Occipital lobe (tissue), 2 donors: Measurements from ENCODE around the gene BEND3. TPM values are rescaled to one million over a fixed set of nuclear protein-coding genes. Genes with fewer than 3 reads are reported as not detected.
"Not testable (repeated sequence)": the region's sequence is repeated elsewhere in the genome, so short reads cannot be mapped to it uniquely, and the experiment has no call there.

Experiments
- DNase-seq: peaks from one replicate; lab custom pipeline; 2025; lab: John Stamatoyannopoulos, UW
- total RNA-seq: library from RNA; depleted of rRNA; stranded (reverse); fragments of >200 nt; gene quantifications from one replicate; pipeline ENCODE4 v1.2.3, GENCODE V29; 2014

Gene BEND3
- total RNA-seq, 1 donor from 2014 or later: 6.2 TPM

DNA sequence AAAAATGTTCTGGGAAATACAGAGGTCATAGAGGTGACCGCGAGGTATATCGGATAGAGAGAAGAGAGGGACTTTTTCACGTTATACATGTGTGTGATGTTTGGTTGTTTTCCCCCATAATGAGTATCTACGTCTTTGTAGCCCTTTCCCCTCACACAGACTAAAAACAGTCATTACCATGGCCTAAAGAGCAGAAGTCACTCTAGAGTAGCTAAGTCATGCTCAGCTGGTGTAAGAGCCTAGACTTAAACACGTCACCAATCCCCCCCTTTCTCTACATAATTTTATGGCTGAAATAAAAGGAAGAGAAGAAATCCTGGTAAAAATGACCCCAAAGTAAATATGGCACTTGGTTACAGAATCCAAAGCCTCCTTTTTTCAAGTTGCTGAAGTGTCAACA is 6.0 kb upstream of the BEND3 start:
- DNase-seq: no peak

DNA sequence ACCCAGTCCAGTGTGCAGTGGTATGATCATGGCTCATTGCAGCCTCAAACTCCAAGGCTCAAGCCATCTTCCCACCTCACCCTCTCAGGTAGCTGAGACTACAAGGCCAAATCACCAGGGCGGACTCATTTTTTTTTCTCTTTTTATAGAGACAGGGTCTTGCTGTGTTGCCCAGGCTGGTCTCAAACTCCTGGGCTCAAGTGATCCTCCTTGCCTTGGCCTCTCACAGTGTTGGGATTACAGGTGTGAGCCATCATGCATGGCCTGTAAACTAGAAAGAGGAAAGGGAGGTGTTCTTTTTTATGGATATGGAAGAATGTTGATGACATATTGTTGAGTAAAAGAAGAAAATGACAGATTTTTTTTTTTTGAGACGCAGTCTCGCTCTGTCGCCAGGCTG is 5.1 kb upstream of the BEND3 start:
- DNase-seq: no peak

DNA sequence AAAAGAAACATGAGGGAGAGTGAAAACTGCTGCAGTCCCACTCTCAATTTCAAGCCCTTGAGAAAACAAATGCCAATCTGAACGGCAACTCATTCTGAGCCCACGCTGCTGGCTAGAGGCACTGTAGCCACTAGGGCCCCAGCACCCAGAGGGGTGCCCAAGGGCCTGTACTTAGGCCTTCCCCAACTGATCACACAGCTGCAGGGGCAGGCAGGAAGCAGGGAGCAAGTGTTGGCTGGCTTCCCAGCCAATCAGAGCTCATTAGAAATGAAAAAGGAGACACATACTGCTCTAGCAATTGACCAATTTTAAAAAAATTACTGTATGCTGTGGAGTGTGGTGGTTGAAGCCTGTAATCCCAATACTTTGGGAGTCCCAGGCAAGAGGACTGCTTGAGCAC is 3.7 kb upstream of the BEND3 start:
- DNase-seq: no peak

DNA sequence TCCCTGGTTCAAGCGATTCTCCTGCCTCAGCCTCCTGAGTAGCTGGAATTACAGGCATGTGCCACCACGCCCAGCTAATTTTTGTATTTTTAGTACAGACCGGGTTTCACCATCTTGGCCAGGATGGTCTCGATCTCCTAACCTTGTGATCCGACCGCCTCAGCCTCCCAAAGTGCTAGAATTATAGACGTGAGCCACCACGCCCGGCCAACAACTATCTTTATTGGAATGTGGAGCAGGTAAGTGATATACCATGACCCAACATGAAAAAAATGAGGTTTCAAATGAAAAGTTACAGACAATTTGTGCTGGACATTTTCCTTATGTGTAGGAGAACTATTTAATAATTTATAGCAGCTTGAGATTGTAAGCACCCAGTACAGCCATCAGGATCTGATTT is 3.2 kb upstream of the BEND3 start:
- not testable (repeated sequence) for DNase-seq

DNA sequence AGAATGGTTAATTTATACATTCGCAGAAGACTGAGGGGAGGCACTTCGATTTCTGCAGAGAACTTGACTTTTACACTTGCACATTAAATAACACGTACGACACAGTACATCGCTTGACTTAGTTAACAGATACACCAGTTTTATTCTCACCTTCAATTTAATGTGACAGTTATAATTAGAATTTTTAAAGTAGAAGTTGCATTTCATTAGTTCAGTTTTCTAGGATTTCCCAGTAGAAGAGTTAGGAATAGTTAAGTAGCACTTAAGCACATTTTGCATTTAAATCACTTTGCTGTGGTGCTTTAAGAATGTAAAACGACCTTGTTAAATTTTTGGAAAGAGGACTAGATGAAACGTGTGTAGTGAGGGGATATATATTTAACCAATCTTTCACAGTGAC is 1.6 kb upstream of the BEND3 start:
- DNase-seq: no peak

DNA sequence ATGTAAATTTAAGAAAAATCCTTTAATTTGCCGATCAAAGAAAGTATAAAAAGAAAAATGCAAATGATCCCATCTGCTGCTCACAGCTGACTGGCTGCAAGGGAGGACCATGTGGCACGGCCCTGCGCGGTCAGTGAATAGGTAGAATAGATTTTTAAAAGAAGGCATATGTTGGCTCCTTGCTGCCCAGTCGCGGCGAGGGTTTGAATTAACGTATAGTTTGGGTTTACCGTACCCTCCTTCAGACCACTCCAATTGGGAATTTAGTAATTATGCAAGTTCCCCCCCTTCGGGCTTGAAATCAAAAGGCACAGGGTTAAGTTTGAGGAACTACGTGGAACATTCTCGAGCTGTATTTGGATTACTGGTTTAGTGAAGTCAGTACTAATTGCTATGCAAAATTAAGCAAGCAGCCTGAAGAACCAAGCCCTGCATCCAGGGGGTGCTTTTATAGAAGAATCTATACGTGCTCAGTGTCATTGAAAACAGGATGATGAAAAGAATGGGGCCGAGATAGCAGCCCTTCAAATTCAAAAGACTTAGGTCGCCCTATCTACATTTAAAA is 1.1 kb upstream of the BEND3 start:
- no peak for DNase-seq

DNA sequence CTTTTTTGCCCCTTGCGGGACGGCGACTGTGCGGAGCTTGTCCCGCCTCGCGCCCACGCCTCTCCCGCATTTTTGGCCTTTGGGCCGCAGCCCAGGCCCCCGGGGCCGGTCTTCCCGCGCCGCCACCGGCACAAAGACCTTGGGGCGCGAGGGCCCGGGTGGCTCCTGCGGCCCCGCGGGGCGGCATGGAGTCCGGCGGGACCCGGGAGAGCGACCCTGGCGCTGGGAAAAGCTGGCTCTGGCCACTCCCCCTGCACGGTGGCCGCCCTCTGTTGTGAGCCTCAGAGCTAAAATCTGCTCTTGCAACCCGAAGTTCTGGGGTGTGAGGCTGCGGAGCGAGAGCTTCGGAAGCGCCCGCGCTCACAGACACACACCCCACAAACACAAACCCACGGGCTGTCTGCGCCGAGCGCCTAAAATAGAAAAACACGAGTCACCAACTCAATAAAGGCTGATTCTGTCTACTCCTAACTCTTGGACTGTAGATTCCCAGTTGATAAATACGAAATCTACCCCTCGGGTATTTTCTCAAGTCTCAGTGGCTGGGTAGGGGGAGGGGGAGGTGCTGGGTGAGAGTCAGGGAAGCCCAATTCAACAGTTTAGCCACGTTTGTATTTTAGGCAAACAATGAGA is 496 bp upstream of the BEND3 start:
- peak; percentile 44 for DNase-seq

DNA sequence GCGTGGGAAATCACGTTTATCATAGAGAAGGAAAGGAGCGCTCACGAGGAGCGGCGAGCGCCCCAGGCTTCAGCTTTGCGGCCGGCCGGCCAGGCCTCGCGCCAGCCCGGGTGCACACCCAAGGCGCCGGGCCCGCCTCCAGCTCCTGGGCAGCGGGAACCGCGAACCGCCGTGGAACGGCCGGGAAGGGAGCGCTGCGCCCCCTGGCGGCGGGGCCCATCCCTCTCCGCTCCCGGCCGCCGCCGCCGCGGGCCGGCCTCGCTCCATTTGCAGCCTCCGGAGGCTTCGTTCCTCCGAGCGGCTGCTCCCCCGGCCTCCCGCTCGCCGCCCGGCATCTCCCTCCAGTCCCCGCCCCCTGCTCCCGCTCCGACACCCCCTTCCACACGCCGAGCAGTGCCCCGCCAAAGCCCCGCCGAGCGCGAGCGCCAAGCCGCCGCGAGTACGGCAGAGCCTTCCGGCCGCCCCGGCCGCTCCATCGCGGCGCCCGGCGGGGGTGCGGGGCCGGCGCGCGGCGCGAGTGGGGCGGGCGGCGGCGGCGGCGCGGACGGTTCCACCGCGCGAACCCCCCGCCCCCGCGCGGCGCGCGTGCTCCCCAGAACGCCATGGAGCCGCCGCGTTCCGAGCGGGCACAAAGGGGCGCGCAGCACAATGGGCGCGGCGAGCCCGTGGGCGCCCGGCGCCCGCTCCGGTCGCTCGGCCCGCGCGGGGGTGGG is 946 bp downstream of the BEND3 start:
- peak; percentile 76 for DNase-seq

DNA sequence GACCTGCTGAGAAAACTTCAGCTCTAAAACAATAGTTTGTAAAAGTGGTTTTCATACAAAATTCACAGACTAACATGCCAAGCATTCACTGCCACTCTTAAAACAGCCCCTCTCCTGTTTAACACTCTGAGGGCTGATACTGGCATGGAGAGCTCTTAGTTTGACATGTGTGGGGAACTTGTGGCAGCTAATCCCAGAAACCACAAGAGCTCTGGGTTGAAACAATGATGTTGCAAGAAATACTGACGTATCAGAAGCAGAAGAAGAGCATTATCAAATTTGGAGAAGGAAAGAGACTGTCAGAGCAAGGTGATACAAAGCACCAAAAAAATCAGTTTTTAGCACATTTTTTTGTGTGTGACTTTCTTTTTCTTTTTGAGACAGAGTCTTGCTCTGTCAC is 5.1 kb downstream of the BEND3 start:
- no peak for DNase-seq

DNA sequence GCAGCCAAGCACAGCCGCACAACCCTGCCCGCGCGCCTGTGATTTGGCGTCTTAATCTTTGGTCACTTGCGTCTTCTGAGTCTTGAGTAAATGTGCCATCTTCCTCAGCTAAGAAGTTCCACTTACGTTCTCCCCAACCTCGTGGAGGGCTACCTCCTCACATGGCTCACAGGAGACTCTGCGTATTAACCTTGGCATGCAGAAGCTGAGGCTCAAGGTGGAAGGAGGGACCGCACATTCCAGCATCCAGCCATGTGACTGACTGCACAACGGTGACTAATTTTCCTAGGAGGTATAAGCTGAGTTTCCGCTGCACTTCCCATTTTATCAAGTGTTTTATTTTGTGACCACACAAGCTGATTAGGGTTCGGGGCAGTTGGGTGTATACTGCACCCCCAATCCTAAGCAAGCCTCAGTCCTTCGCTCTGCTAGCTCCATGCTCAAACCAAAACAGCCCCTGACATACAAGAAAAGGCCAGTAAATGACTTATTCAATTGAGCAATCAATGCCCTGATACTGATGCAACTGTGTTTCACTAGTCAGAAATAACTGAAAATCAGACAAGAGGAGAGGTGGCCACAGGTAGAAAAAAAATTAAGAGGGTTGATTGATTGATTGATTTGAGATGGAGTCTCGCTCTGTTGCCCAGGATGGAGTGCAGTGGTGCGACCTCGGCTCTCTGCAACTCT is 7.0 kb downstream of the BEND3 start:
- no peak for DNase-seq

DNA sequence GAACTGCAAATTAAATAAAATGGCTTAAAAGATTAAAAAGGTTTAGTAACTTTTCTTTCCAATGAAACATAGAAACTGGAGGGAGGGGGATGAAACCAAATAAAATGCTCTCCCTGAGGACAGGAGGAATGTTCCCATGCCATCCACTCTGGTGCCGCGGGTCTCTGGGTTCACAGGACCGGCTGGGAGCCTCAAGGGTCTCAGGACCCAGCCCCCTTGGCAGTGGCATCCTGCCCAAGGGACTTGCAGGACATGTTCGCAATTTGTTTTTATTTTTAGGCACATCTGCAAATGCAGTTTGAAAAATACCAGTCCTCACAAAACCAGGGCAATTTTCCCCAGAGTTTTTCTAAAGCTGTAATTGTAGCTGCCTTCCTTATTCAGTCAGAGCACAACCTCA is 7.5 kb downstream of the BEND3 start:
- no peak for DNase-seq

DNA sequence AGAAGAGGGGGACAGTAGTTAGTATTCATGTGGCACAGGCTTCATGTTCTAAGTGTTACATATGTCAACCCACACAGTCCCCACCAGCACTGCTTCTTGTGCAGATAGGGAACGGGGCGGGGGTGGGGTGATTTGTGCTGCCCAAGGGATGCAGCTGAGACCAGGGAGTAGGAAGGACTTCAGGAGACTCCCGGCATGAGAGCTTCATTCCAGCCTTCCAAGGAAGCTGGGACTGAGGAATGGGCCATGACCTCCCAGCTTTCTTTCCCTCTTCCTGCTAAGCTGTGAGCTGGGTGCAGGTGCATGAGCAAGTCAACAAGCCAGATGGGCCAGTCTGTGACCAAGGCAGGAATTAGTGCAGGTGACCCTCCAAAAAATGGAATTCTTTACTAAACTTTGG is 9.2 kb downstream of the BEND3 start:
- no peak for DNase-seq

DNA sequence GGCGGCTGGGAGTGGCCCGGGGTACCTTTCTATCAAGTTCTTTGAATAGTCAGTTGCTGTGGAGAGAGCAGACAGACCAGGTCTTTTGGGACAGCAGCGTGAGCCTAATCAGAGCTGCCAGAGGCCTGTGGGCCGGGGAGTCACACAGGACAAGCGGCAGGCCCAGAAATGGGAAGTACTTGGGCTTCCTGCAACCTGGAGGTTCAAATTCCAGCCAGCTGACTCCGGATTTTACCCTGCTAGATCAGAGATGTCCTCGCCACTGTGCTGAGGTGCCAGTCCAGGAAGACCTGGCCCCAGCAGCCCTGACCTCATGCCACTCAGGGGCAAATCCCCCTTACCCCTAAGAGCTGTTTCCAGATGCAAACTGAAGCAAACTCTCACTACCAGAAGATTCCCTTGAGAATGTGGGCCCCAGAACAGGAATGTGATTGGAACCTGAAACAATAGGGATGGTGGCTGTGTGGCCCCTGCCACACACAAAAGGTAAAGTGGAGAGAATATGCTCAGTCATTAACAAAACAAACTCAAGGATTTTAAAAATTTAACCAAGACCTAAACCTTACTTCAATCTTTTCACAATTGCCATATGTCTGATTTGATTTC is 9.7 kb downstream of the BEND3 start:
- no peak for DNase-seq

DNA sequence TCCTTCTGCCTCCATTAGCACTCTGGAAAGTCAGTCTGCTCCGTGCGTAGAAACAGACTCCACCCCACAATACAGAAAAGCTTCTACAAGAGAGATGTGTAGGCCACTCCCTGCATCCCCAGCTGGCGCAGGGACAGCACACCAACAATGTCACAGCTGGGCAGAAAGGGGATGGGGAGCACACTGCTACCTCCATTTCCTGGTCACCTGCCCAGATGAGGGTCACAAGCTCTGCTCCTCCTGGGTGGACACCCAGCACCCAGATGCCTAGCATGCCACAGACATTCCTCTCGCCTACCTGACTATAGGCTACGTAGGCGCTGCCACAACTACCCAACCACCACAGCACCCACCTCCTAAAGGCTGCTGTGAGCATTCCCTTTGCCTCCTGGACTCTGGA is 12.2 kb downstream of the BEND3 start:
- no peak for DNase-seq

DNA sequence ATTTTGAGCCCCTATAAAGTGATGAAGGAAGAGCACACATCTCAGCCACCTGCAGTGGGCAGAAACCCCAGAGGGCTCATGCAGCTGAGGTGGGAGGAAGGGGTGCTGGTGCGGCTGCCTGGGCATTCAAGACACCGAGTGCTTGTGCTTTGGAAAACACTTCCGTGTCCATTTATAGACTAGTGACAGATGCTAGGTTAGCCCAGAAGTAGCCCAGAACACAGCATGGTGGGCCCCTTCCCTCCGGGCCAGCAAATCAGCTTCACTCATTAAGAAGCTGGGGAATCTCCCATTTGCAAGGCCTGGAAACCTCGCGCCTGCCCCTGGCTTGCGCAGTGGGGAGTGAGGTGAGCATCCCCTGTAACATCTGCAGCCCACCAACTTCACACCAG is 12.9 kb downstream of the BEND3 start:
- no peak for DNase-seq

DNA sequence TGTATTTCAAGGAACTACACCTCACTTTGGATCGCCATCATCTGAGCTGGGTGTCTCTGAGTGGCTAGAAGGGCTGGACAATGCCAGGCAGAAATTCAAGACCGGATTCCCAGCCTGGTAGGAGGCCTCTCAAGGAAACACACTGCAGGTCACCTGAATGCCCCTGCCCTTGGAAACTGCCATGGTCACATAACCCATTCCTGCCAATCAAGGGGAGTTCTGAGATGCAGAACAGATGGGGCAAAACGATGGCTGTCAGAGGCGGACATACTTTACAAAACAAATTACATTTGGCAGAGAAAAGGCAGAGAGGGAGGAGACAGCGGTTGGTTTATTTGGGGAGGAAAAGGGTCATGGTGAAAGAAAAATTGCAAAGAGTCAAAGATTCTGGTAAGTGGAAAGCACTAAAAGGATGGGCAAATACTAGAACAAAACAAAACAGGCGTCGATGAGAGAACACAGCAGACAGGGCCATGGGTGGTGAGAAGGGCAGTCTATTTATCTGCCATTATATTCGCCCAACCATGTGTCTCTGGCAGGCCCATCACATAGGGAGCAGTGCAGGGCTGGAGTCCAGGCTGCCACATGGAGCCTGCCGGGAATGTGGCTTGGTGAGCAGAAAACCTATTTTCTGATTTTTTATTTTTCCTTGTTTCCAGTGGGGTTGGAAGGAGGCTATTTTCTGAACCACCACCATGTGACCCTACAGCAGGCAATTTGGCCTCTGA is 13.5 kb downstream of the BEND3 start:
- DNase-seq: no peak

DNA sequence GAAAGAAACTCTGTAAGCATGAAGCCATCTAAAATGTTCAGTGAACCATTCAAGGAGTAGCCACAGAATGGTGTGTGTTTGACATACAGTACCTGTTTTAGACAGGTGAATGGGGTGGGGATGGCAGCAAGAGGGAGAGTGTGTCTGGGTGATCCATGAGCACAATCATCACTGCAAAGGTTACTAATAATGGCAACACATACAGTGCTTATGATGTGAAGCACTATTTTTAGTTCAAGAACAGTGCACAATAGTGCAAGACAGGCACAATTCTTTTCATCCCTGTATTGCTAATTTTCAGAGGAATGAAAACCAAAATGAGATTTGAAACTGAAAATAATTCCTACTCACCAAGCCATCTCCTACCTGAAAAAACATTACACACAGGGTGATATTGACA is 14.1 kb downstream of the BEND3 start:
- no peak for DNase-seq

DNA sequence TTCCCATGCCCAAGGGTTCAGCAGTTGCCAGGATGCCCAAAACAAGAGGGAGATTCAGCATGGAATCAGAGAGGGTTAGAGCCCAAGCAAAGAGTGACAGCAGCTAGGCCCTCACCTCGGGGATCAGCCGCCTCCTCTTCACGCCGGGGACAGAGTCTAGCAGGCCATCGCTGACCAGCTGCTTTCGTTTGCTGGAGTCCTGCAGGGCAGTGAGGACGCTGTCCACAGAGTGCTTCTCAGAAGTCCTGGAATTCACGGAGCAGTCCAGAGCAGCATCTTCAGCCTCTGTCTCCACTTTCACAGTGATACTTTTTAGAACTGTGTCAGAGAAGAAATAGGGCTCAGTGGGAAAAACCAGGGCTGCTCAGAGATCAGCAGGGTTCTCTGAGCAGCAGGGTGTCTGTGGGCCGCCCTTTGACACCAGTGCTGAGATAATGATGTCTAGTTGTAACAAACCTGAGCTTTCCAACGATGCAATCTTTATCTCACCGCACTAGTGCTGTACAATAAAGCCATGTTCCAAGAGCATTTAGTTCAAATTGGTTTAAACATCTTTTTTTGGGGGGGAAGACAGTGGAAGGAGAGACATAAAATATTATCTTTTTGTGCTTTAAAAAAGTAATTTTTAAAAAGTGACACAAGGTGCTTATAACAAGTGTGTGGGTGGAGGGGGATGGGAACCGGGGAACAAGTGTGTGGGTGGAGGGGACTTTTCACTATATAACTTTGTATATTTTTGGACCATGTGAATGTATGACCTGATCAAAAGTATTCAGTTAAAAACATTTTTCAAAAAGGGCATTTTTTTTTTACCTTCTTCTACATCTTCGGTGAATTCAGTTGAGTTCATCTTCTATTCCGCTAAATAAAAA is 16.6 kb downstream of the BEND3 start:
- DNase-seq: no peak

DNA sequence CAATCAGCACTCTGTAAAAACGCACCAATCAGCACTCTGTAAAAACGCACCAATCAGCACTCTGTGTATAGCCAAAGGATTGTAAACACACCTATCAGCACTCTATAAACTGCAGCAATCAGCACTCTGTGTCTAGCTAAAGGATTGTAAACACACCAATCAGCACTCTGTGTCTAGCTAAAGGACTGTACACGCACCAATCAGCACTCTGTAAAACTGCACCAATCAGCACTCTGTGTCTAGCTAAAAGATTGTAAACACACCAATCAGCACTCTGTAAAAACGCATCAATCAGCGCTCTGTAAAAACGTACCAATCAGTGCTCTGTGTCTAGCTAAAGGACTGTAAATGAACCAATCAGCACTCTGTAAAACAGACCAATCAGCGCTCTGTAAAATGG is 30.9 kb downstream of the BEND3 start:
- not testable (repeated sequence) for DNase-seq

DNA sequence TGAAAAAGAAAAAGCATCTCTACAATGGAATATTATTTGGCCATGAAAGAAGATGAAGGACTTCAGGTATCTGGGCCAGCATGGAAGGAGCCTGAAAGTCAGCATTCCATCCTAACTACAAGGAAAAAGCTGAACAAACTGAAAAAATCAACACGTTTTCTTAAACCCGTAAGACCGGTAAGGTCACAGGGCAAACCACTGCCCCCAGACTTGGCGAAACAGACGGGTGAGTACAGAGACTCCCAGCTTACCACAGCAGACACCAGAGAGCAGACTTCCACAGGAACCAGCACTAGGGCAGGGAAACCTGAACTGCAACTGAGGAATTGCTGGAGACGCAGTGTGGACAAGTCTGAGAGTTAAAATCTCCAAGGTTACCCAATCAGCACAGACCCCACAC is 31.4 kb downstream of the BEND3 start:
- DNase-seq: no peak
